Neural cell (in vitro differentiated cells): ENCODE results near the gene MAPK4. TPM values are rescaled to one million over a fixed set of nuclear protein-coding genes. Genes with fewer than 3 reads are reported as not detected.

ENCODE experiments used
- H2AFZ ChIP-seq: fragments of 200-600, 300-800 bp; sonication (generic), shearing (Covaris generic); 2 replicates; pipeline ENCODE4 v1.6.0; 2014; ENCODE audit warnings: low read depth, mild to moderate bottlenecking, antibody characterized with exemption, low read length, moderate library complexity
- H3F3A ChIP-seq: fragments of 200-600 bp; shearing (Covaris generic); 2 replicates; pipeline ENCODE4 v1.6.1; 2016; ENCODE audit warnings: mild to moderate bottlenecking, moderate library complexity, mixed read lengths, antibody characterized with exemption, low read length; ENCODE audit not compliant: insufficient read depth, poor library complexity, severe bottlenecking
- H3K27ac ChIP-seq: fragments of 200-600, 300-800 bp; sonication (generic), shearing (Covaris generic); 2 replicates; pipeline ENCODE4 v1.5.1; 2014; ENCODE audit warnings: mild to moderate bottlenecking, low read length, moderate library complexity
- H3K27me3 ChIP-seq: fragments of 300-800, 200-600 bp; sonication (generic), shearing (Covaris generic); 2 replicates; pipeline ENCODE4 v1.6.0; 2014; ENCODE audit warnings: mild to moderate bottlenecking, low read depth, low read length, moderate library complexity; ENCODE audit not compliant: insufficient read depth
- H3K36me3 ChIP-seq: fragments of 300-800, 200-600 bp; sonication (generic), shearing (Covaris generic); 2 replicates; pipeline ENCODE4 v1.5.1; 2014; ENCODE audit warnings: mild to moderate bottlenecking, antibody characterized with exemption, low read length, moderate library complexity; ENCODE audit not compliant: insufficient read depth
- H3K4me2 ChIP-seq: fragments of 300-800, 200-600 bp; sonication (generic), shearing (Covaris generic); 2 replicates; pipeline ENCODE4 v1.6.0; 2014; ENCODE audit warnings: mild to moderate bottlenecking, low read length
- H3K4me3 ChIP-seq: fragments of 300-800, 200-600 bp; sonication (generic), shearing (Covaris generic); 2 replicates; pipeline ENCODE4 v1.5.1; 2014; ENCODE audit warnings: mild to moderate bottlenecking, low read length, moderate library complexity
- H3K79me2 ChIP-seq: fragments of 200-600 bp; shearing (Covaris generic); replicated peaks from 2 replicates; pipeline ENCODE4 v1.6.0; 2014; ENCODE audit warnings: mild to moderate bottlenecking, low read length, moderate library complexity; ENCODE audit not compliant: insufficient read depth
- H3K9ac ChIP-seq: fragments of 300-800, 200-600 bp; sonication (generic), shearing (Covaris generic); 2 replicates; pipeline ENCODE4 v1.6.1; 2016; ENCODE audit warnings: mild to moderate bottlenecking, low read length, mixed read lengths
- H3K9me2 ChIP-seq: fragments of 200-600 bp; shearing (Covaris generic); 2 replicates; pipeline ENCODE4 v1.6.1; 2016; ENCODE audit warnings: mild to moderate bottlenecking, low read length, mixed read lengths; ENCODE audit not compliant: insufficient read depth
- H3K9me3 ChIP-seq: fragments of 200-600, 300-800 bp; sonication (generic), shearing (Covaris generic); 2 replicates; pipeline ENCODE4 v1.6.1; 2016; ENCODE audit warnings: mild to moderate bottlenecking, mixed run types, low read length, moderate library complexity, mixed read lengths
- H4K20me1 ChIP-seq: fragments of 200-600 bp; shearing (Covaris generic); 2 replicates; pipeline ENCODE4 v1.6.1; 2016; ENCODE audit warnings: mild to moderate bottlenecking, mixed run types; ENCODE audit not compliant: insufficient read depth
- CTCF ChIP-seq: fragments of 450-650 bp; IDR thresholded peaks from 2 replicates; pipeline ENCODE4 v1.5.1; 2014; ENCODE audit warnings: antibody characterized with exemption, mild to moderate bottlenecking, moderate library complexity; ENCODE audit not compliant: poor library complexity, severe bottlenecking
- EP300 ChIP-seq: fragments of 450-650 bp; conservative IDR thresholded peaks from 2 replicates; pipeline ENCODE4 v1.6.1; 2014; ENCODE audit warnings: antibody characterized with exemption, mild to moderate bottlenecking, moderate library complexity; ENCODE audit not compliant: poor library complexity, severe bottlenecking
- EZH2 ChIP-seq: fragments of 200-600, 300-800 bp; shearing (Covaris generic), sonication (generic); IDR thresholded peaks from 2 replicates; pipeline ENCODE4 v1.6.1; 2014; ENCODE audit warnings: antibody characterized with exemption, low read length, borderline replicate concordance, mild to moderate bottlenecking; ENCODE audit not compliant: insufficient read depth, poor library complexity, severe bottlenecking
- MXI1 ChIP-seq: fragments of 450-650 bp; conservative IDR thresholded peaks from 2 replicates; pipeline ENCODE4 v1.6.1; 2014; ENCODE audit warnings: antibody characterized with exemption, mild to moderate bottlenecking; ENCODE audit not compliant: poor library complexity, severe bottlenecking
- POLR2AphosphoS5 ChIP-seq: IDR thresholded peaks from 2 replicates; pipeline ENCODE4 v1.6.1; 2012
- RAD21 ChIP-seq: fragments of 450-650 bp; conservative IDR thresholded peaks from 2 replicates; pipeline ENCODE4 v1.6.1; 2014; ENCODE audit warnings: antibody characterized with exemption, mild to moderate bottlenecking, moderate library complexity
- REST ChIP-seq: IDR thresholded peaks from 2 replicates; pipeline ENCODE4 v1.6.1; 2012; ENCODE audit warnings: borderline replicate concordance
- SMC3 ChIP-seq: fragments of 450-650 bp; conservative IDR thresholded peaks from 2 replicates; pipeline ENCODE4 v1.6.1; 2014; ENCODE audit warnings: antibody characterized with exemption, mild to moderate bottlenecking, moderate library complexity; ENCODE audit not compliant: poor library complexity
- TAF1 ChIP-seq: IDR thresholded peaks from 2 replicates; pipeline ENCODE4 v1.6.1; 2012; ENCODE audit warnings: low read depth
- polyA plus RNA-seq: library from polyadenylated mRNA; depleted of rRNA; stranded (reverse); fragments of >200 nt; gene quantifications from 2 replicates; pipeline ENCODE4 v1.2.3, GENCODE V29; 2014

Gene MAPK4
- polyA plus RNA-seq, 1 donor from 2014 or later, result 12.7 TPM

GRCh38 chr18:50656841-50657470 is 97.1 kb downstream of the MAPK4 start:
- Histone ChIP-seq H3K36me3 (no peaks in the 10 kb centered on the region), H3K27me3 (no peaks in the 10 kb centered on the region), H2AFZ (no peak overlapping the region), H3K9me2 (no peaks in the 10 kb centered on the region), H3F3A (no peaks in the 10 kb centered on the region), H3K4me3 (no peak overlapping the region), H3K9me3 (no peaks in the 10 kb centered on the region), H3K27ac (no peak overlapping the region), H3K79me2 (no peaks in the 10 kb centered on the region), H4K20me1 (no peaks in the 10 kb centered on the region), H3K4me2 (no peak overlapping the region), H3K9ac (no peak overlapping the region)
- TF ChIP-seq RAD21 (no peak), POLR2AphosphoS5 (no peak), TAF1 (no peak), SMC3 (no peak), MXI1 (no peak), EP300 (no peak)

GRCh38 chr18:50658601-50659000 is 98.7 kb downstream of the MAPK4 start:
- H3K27me3 ChIP-seq, result no peaks in the 10 kb centered on the region
- H3K9ac ChIP-seq, result no peak overlapping the region
- H3K4me2 ChIP-seq, result no peak overlapping the region
- H3K9me3 ChIP-seq, result no peaks in the 10 kb centered on the region
- TF ChIP-seq MXI1, result no peak
- TF ChIP-seq REST, result no peak
- TF ChIP-seq EZH2, result no peak
- no peak for TF ChIP-seq POLR2AphosphoS5
- no peak for TF ChIP-seq TAF1
- no peak for TF ChIP-seq CTCF
- no peak for TF ChIP-seq EP300
- TF ChIP-seq RAD21, result no peak
- no peak for TF ChIP-seq SMC3
- H3K36me3 ChIP-seq, result peaks cover under 1% of the 10 kb centered on the region
- H3F3A ChIP-seq, result no peaks in the 10 kb centered on the region
- H2AFZ ChIP-seq, result no peak overlapping the region
- no peaks in the 10 kb centered on the region for H4K20me1 ChIP-seq
- H3K27ac ChIP-seq, result no peak overlapping the region
- H3K4me3 ChIP-seq, result no peak overlapping the region
- H3K9me2 ChIP-seq, result no peaks in the 10 kb centered on the region
- no peaks in the 10 kb centered on the region for H3K79me2 ChIP-seq
